Common myeloid progenitor, CD34-positive (primary cell): Measurements from ENCODE around the gene CMTM2.

Experiments
- CTCF ChIA-PET: fragments of 350-600 bp; sonication (Branson Sonifier 250); formaldehyde crosslinking; loops from one replicate; lab custom pipeline; 2021; ENCODE audit warnings: antibody characterized with exemption; lab: Charles Lee
- POLR2A ChIA-PET: fragments of 350-600 bp; sonication (Branson Sonifier 250); formaldehyde crosslinking; loops from one replicate; lab custom pipeline; 2021; ENCODE audit warnings: antibody characterized with exemption; lab: Charles Lee
- DNase-seq, 3 donors: peaks; one replicate each; pipeline versions ENCODE4 v3.0.0 to v3.0.0-alpha.2; 2013
- H3K27ac ChIP-seq, 2 experiments: 1 replicate in 1 of 2; 2 replicates in 1 of 2; pipeline ENCODE4 v1.7.0; 2013; ENCODE audit warnings: inconsistent platforms in 2 of 2, low read length in 2 of 2, mild to moderate bottlenecking in 2 of 2, low read depth in 1 of 2, moderate library complexity in 1 of 2; ENCODE audit not compliant: severe bottlenecking in 2 of 2, insufficient read depth in 1 of 2, poor library complexity in 1 of 2
- H3K27me3 ChIP-seq, 5 experiments: replicated peaks in 2 of 5; 1 replicate in 3 of 5; 2 replicates in 2 of 5; pipeline versions ENCODE4 v1.6.1 to v1.7.0; 2013; ENCODE audit warnings: low read length in 4 of 5, mild to moderate bottlenecking in 2 of 5, moderate library complexity in 2 of 5, inconsistent platforms in 1 of 5; ENCODE audit not compliant: insufficient read depth in 5 of 5, control insufficient read depth in 4 of 5
- H3K36me3 ChIP-seq, 4 experiments: 1 replicate in 2 of 4; 2 replicates in 2 of 4; pipeline versions ENCODE4 v1.6.1 to v1.7.0; 2013; ENCODE audit warnings: low read length in 3 of 4, control low read depth in 1 of 4, mild to moderate bottlenecking in 1 of 4; ENCODE audit not compliant: control insufficient read depth in 4 of 4, insufficient read depth in 4 of 4
- H3K4me1 ChIP-seq, 4 experiments: 1 replicate in 3 of 4; 2 replicates in 1 of 4; pipeline versions ENCODE4 v1.6.1 to v1.7.1; 2013; ENCODE audit warnings: low read length in 3 of 4, mild to moderate bottlenecking in 3 of 4, control low read depth in 1 of 4, inconsistent platforms in 1 of 4, moderate library complexity in 1 of 4; ENCODE audit not compliant: control insufficient read depth in 4 of 4, insufficient read depth in 4 of 4; ENCODE audit errors: control extremely low read depth in 1 of 4
- H3K4me3 ChIP-seq, 7 experiments: 1 replicate in 4 of 7; 2 replicates in 3 of 7; pipeline versions ENCODE4 v1.5.1 to v1.7.0; 2013; ENCODE audit warnings: mild to moderate bottlenecking in 7 of 7, low read length in 6 of 7, moderate library complexity in 6 of 7, inconsistent platforms in 2 of 7, low read depth in 2 of 7, control low read depth in 1 of 7; ENCODE audit not compliant: insufficient read depth in 4 of 7, control insufficient read depth in 1 of 7; ENCODE audit errors: extremely low read depth in 1 of 7
- H3K9me3 ChIP-seq, 5 experiments: 1 replicate in 4 of 5; 2 replicates in 1 of 5; pipeline versions ENCODE4 v1.6.1 to v1.7.1; 2013; ENCODE audit warnings: low read length in 4 of 5, mild to moderate bottlenecking in 2 of 5, inconsistent platforms in 1 of 5, low read depth in 1 of 5, moderate library complexity in 1 of 5; ENCODE audit not compliant: control insufficient read depth in 4 of 5, insufficient read depth in 2 of 5; ENCODE audit errors: control extremely low read depth in 1 of 5
- WGBS: methylation state at CpG from one replicate; pipeline ENCODE4 v1.1.5; 2013; ENCODE audit not compliant: insufficient coverage; 5-methylcytosine and 5-hydroxymethylcytosine counted together

The CMTM2 gene

DNA sequence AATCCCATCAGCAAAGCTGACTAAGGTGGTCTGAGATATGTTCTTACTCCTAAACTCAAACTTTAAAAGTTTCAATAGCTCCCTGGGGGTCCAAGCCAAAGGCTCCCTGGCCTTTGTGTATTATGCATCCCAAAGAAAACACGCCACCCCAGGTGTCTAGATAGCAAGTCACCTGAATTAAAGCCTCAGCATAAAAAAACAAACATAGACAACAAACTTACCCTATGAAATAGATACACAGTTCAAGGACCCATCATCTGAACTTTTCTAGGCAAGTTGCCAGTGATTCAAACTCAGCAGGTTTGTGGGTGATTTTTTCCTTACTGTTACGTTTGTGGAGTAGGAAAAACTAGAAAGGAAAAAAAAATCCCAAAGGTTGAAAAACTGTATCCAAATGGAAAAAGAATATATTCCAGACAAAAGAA, 37.8 kb downstream of the CMTM2 start:
- CTCF ChIA-PET, result interaction anchor here (0.8 to 2.9 kb wide), 2 partner anchors 9 to 112 kb away, joined by 3 to 13 read pairs; no protein-coding TSS in a partner anchor
- H3K4me3 ChIP-seq, result no peak overlapping the region
- H3K27me3 ChIP-seq, result no peaks in the 10 kb centered on the region
- H3K9me3 ChIP-seq, result no peaks in the 10 kb centered on the region
- POLR2A ChIA-PET, result no interaction called here
- 100% methylated on average over 1 of the region's 2 CpGs for WGBS
- no peak for DNase-seq
- no peak overlapping the region for H3K27ac ChIP-seq
- H3K4me1 ChIP-seq, result no peaks in the 10 kb centered on the region
- peaks cover 9 to 61% (median 31%) of the 10 kb centered on the region in 4 experiments for H3K36me3 ChIP-seq

DNA sequence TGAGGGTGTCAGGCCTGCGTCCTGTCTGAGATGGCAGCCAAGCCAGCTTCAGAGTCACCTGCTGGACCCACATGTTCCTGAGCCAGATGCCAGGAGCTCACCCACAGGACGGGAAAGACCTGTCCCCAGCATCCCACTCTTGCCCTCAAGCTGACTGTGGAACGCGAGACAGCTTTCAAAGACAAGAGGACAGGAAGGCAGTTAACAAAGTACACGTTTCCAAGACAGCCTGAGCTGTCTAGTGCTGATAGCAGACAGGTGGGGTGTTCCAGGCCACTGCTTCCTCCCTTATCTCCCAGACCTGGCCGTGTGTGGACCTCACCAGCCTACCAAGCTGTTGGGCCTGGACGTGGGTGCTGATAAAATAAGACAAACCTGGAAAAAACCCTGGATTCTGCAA, 38.5 kb downstream of the CMTM2 start:
- 74% methylated on average over 5 of the region's 7 CpGs for WGBS
- CTCF ChIA-PET, result interaction anchor here (0.8 to 2.9 kb wide), 3 partner anchors 10 to 111 kb away, joined by 3 to 13 read pairs (median 4); no protein-coding TSS in a partner anchor

DNA sequence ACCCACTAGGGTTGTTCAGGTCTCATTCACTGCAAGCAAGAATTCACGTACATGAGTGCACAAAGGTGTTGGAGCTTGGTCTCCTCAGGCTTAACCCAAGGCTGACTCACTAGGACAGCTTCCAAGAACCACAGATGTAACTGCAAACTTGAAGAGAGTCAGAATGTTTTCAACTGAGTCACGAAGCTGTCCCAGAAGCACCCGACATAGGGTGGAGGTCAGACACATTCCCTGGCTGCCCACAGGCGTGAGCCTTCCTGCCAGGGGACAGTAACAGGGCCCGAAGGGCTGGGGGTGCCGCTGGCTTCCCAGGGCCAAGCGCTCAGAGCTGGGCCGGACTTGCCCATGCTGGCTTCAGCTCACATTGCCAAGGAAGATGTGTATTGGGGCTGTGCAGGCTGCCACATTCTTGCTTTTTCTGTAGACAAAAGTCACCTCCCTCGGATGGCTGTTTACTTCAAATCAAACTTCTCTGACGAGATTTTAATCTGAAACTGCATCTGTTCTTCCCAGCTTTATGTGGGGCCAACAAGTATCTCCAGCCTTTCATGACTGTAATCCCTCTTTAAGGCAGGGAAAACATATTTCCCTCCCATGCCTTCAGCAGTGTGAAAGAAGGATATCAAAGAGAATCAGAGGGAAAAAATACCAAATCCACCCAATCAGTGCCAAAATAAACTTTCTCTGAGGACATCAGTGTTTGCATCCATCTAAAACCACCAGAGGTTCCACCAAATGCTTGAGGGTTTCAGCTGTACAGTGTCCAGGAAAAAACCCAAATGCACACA, 39.5 kb downstream of the CMTM2 start:
- ChIA-PET CTCF (interaction anchor here (1.5 to 2.9 kb wide), 3 partner anchors 11 to 33 kb away, joined by 4 to 13 read pairs (median 4); no protein-coding TSS in a partner anchor), POLR2A (no interaction called here)
- H3K4me3 ChIP-seq, result no peak overlapping the region
- H3K4me1 ChIP-seq, result no peaks in the 10 kb centered on the region
- no peaks in the 10 kb centered on the region for H3K9me3 ChIP-seq
- no peaks in the 10 kb centered on the region for H3K27me3 ChIP-seq
- peaks cover 3 to 57% (median 19%) of the 10 kb centered on the region in 4 experiments for H3K36me3 ChIP-seq
- no peak overlapping the region for H3K27ac ChIP-seq
- 100% methylated on average over 10 of the region's 10 CpGs for WGBS
- no peak for DNase-seq

More for the DNA sequence above, 38.5 kb downstream of the CMTM2 start:
- peak overlapping the region in 1 of 2 experiments; percentile 17 for H3K27ac ChIP-seq
- H3K27me3 ChIP-seq, result no peaks in the 10 kb centered on the region
- no peak overlapping the region for H3K4me3 ChIP-seq
- no peaks in the 10 kb centered on the region for H3K4me1 ChIP-seq
- POLR2A ChIA-PET, result no interaction called here
- H3K9me3 ChIP-seq, result no peaks in the 10 kb centered on the region
- H3K36me3 ChIP-seq, result peaks cover 5 to 60% (median 27%) of the 10 kb centered on the region in 4 experiments
- DNase-seq, result no peak

DNA sequence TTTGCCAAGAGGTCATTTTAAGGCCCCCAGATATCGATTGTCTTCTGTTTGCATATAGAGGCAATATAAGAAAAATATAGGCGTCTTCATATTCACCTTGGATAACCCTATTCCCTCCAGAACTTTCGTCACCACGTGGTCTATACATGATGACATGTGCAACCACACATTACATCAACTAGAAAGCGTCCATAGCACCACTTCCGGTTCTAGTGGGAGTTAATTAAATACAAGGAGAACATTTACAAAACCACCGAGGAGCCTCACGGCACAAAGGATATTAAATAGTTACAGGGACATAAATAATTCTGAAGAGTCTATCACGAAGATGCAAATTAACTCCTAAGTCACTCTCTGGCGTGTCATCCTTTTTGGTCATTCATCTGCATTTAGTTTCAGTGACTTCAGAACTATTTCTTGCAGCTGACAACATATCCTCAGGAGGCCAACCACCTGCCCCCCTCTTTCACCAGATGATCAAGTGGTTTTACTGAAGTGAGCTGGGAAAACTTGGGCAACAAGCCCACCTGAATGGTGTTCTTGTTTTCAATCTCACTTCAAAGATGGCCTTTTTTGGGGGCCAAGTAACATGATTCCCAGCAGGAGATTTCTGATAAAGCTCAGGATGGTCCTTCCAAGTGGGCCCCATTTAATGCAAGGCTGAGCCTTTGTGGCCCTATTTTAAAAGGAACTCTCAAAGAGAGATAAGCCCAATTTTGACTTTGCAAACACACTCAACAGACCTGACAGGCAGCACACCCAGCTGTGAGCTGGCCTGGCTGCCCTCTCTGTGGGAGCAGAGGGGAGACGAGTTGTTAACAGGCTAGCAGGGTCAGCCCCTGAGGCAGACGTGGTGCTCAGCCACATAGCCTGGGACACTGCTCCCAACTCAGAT, 40.5 kb downstream of the CMTM2 start:
- no peak for DNase-seq
- Histone ChIP-seq H3K4me3 (no peak overlapping the region), H3K27ac (no peak overlapping the region), H3K27me3 (no peaks in the 10 kb centered on the region), H3K9me3 (no peaks in the 10 kb centered on the region), H3K36me3 (peaks cover 0 to 54% (median 15%) of the 10 kb centered on the region in 4 experiments), H3K4me1 (no peaks in the 10 kb centered on the region)
- WGBS, result 92% methylated on average over 8 of the region's 12 CpGs
- POLR2A ChIA-PET, result no interaction called here
- CTCF ChIA-PET, result interaction anchor here (1.1 to 1.9 kb wide), 3 partner anchors 12 to 39 kb away, joined by 3 to 11 read pairs (median 4); no protein-coding TSS in a partner anchor

DNA sequence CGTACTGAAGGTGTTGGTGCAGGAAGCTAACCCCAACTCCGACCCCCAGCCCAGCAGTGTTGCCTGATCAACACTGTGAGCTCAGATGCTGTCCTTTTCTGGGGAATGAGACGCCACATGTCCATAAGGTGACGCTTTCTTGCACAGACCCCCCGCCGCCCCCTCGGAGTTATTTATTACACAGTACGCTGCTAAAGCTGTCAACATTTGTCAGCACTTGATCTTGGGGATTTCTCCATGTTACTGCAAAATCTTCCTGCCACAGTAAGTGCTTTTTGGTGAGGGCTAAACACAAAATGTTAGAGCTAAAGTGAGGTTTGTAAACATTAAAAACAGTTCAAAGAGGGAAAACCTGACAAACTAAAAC, 41.1 kb downstream of the CMTM2 start:
- Histone ChIP-seq H3K4me1 (no peaks in the 10 kb centered on the region), H3K9me3 (no peaks in the 10 kb centered on the region), H3K36me3 (peaks cover 0 to 48% (median 14%) of the 10 kb centered on the region in 4 experiments), H3K27ac (no peak overlapping the region), H3K4me3 (no peak overlapping the region), H3K27me3 (no peaks in the 10 kb centered on the region)
- WGBS, result 99% methylated on average over 8 of the region's 8 CpGs
- POLR2A ChIA-PET, result no interaction called here
- no peak for DNase-seq
- CTCF ChIA-PET, result interaction anchor here (0.8 to 1.9 kb wide), 5 partner anchors 12 to 38 kb away, joined by 3 to 11 read pairs (median 4); no protein-coding TSS in a partner anchor

DNA sequence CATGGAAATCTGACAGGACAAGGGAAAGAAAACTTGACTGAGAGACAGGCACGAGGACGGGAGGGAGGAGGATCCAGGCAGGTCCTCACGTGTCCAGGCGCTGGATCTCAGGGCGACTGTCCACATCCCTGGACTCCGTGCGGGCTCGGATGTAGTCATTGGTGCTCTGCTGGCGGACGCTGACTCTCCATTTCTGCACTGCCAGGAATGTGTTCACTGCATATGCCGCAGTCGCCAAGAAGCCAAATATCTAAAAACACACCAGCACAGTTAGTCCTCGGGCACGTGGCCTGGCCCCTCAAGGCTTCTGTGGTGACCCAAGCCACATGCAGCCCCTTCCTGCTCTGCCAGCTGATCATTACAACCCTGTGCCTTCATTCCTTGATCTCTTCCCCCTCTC, 42.7 kb downstream of the CMTM2 start:
- POLR2A ChIA-PET, result no interaction called here

More for the DNA sequence above, 42.7 kb downstream of the CMTM2 start:
- no peak overlapping the region for H3K4me3 ChIP-seq
- no peaks in the 10 kb centered on the region for H3K4me1 ChIP-seq
- 95% methylated on average over 14 of the region's 14 CpGs for WGBS
- CTCF ChIA-PET, result no interaction called here
- H3K27me3 ChIP-seq, result no peaks in the 10 kb centered on the region
- DNase-seq, result no peak
- H3K9me3 ChIP-seq, result no peaks in the 10 kb centered on the region
- no peak overlapping the region for H3K27ac ChIP-seq
- H3K36me3 ChIP-seq, result peaks cover 0 to 44% (median 13%) of the 10 kb centered on the region in 4 experiments
